Gastrocnemius medialis (tissue), 4 donors: ENCODE measurements around the gene TMEM139.

Source experiments
- POLR2A ChIP-seq, 2 donors: fragments of 450-650 bp; IDR thresholded peaks; one replicate each; pipeline ENCODE4 v1.6.1; 2017; ENCODE audit warnings: antibody characterized with exemption in 2 of 2, mild to moderate bottlenecking in 2 of 2, moderate library complexity in 2 of 2
- TF ChIP-seq, protein P1 (sequence below), 5 experiments: fragments of 450-650 bp in 3 of 5; fragments of 200-600 bp in 2 of 5; sonication (generic) in 2 of 5; IDR thresholded peaks in 4 of 5; conservative IDR thresholded peaks in 1 of 5; 1 replicate in 4 of 5; 2 replicates in 1 of 5; pipeline ENCODE4 v1.5.1; 2016 to 2019; ENCODE audit warnings: antibody characterized with exemption in 5 of 5, mild to moderate bottlenecking in 3 of 5, moderate library complexity in 3 of 5

DNA sequence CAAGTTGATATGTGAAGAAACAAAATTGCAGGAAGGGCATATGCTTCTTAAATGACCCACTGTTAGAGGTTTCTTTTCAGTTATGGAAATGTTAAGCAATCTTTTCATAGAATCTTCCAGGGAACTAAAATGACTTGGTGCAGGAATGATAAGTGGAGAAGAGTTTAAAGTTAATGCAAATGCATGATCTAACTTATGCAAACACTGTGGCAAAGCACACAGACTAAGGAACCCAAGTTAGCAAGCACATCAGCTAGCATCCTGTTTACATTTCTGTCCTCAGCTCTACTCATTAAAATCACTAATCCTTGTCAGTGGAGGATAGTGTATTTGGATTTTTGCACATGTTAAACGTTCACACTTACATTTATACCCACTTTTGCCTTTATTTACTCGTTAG lies 40.5 kb downstream of the TMEM139 start:
- TF ChIP-seq, protein P1, sequence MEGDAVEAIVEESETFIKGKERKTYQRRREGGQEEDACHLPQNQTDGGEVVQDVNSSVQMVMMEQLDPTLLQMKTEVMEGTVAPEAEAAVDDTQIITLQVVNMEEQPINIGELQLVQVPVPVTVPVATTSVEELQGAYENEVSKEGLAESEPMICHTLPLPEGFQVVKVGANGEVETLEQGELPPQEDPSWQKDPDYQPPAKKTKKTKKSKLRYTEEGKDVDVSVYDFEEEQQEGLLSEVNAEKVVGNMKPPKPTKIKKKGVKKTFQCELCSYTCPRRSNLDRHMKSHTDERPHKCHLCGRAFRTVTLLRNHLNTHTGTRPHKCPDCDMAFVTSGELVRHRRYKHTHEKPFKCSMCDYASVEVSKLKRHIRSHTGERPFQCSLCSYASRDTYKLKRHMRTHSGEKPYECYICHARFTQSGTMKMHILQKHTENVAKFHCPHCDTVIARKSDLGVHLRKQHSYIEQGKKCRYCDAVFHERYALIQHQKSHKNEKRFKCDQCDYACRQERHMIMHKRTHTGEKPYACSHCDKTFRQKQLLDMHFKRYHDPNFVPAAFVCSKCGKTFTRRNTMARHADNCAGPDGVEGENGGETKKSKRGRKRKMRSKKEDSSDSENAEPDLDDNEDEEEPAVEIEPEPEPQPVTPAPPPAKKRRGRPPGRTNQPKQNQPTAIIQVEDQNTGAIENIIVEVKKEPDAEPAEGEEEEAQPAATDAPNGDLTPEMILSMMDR (IDR thresholded peaks at IDR 0.05 in 4 of 5, conservative IDR thresholded peaks at IDR 0.05 in 1 of 5): no peak
- TF ChIP-seq POLR2A (IDR thresholded peaks at IDR 0.05): no peak
